SU-DHL-6 (cell line): Measurements from ENCODE around the gene ACTL6B.

Source experiments
- CTCF ChIP-seq: fragments of 200-600 bp; sonication (generic); IDR thresholded peaks from one replicate; pipeline ENCODE4 v1.5.1; 2017; ENCODE audit warnings: antibody characterized with exemption, mild to moderate bottlenecking, low read length, moderate library complexity; ENCODE audit not compliant: insufficient read depth, poor library complexity, severe bottlenecking
- EZH2phosphoT487 ChIP-seq: fragments of 200-600 bp; sonication (generic), shearing (Covaris generic); conservative IDR thresholded peaks from 2 replicates; pipeline ENCODE4 v1.6.1; 2018; ENCODE audit warnings: mild to moderate bottlenecking, antibody characterized with exemption, low read length, moderate library complexity, mixed read lengths

GRCh38 chr7:100705320-100705752 lies 49.1 kb upstream of the ACTL6B start:
- TF ChIP-seq CTCF (peak; percentile 90), EZH2phosphoT487 (no peak)
